HG03439 (cell line): ENCODE results near the gene SLC4A4.

ENCODE experiments used
- ATAC-seq: cut with Tn5 transposase; IDR thresholded peaks from one replicate; pipeline ENCODE4 v1.9.1; 2021; ENCODE audit warnings: mild to moderate bottlenecking, moderate library complexity; ENCODE audit not compliant: unreplicated experiment

Gene SLC4A4

GRCh38 chr4:71338846-71339593 lies at the start of gene SLC4A4:
Gene SLC4A4 (plus strand): TSS chr4:71339020.
- ATAC-seq, result peak; percentile 98

GRCh38 chr4:71290074-71290473 lies 48.7 kb upstream of the SLC4A4 start:
- no peak for ATAC-seq

GRCh38 chr4:71290476-71290875 lies 48.3 kb upstream of the SLC4A4 start:
- ATAC-seq, result no peak

- ATAC-seq, result no peak
Measured at GRCh38 chr4:71292228-71292627, 46.6 kb upstream of the SLC4A4 start.

GRCh38 chr4:71293705-71294104 lies 45.1 kb upstream of the SLC4A4 start:
- ATAC-seq, result no peak

- no peak for ATAC-seq
Measured at GRCh38 chr4:71294301-71294700, 44.5 kb upstream of the SLC4A4 start.

- no peak for ATAC-seq
Measured at GRCh38 chr4:71296945-71297344, 41.9 kb upstream of the SLC4A4 start.

GRCh38 chr4:71300362-71300761 lies 38.5 kb upstream of the SLC4A4 start:
- ATAC-seq, result no peak

- no peak for ATAC-seq
Measured at GRCh38 chr4:71300964-71301363, 37.9 kb upstream of the SLC4A4 start.

GRCh38 chr4:71303287-71303686 lies 35.5 kb upstream of the SLC4A4 start:
- ATAC-seq, result no peak

GRCh38 chr4:71303850-71304249 lies 35.0 kb upstream of the SLC4A4 start:
- ATAC-seq, result no peak

GRCh38 chr4:71304289-71304850 lies 34.5 kb upstream of the SLC4A4 start:
- no peak for ATAC-seq

GRCh38 chr4:71307729-71308128 lies 31.1 kb upstream of the SLC4A4 start:
- no peak for ATAC-seq

GRCh38 chr4:71322425-71322824 lies 16.4 kb upstream of the SLC4A4 start:
- ATAC-seq, result no peak

- ATAC-seq, result no peak
Measured at GRCh38 chr4:71333368-71333767, 5.5 kb upstream of the SLC4A4 start.

GRCh38 chr4:71333960-71334359 lies 4.9 kb upstream of the SLC4A4 start:
- ATAC-seq, result no peak

- no peak for ATAC-seq
Measured at GRCh38 chr4:71334465-71334882, 4.3 kb upstream of the SLC4A4 start.

GRCh38 chr4:71343670-71344466 lies 5.0 kb downstream of the SLC4A4 start:
- ATAC-seq, result no peak

GRCh38 chr4:71346710-71347109 lies 7.9 kb downstream of the SLC4A4 start:
- no peak for ATAC-seq

GRCh38 chr4:71348586-71348985 lies 9.8 kb downstream of the SLC4A4 start:
- no peak for ATAC-seq

GRCh38 chr4:71355045-71355444 lies 16.2 kb downstream of the SLC4A4 start:
- no peak for ATAC-seq

- ATAC-seq, result no peak
Measured at GRCh38 chr4:71355971-71356370, 17.2 kb downstream of the SLC4A4 start.
